HG03442 (cell line): ENCODE results near the gene SFT2D3.

Source experiments
- ATAC-seq: cut with Tn5 transposase; IDR thresholded peaks from one replicate; pipeline ENCODE4 v1.9.1; 2021; ENCODE audit warnings: mild to moderate bottlenecking, moderate library complexity; ENCODE audit not compliant: unreplicated experiment

Gene SFT2D3

DNA sequence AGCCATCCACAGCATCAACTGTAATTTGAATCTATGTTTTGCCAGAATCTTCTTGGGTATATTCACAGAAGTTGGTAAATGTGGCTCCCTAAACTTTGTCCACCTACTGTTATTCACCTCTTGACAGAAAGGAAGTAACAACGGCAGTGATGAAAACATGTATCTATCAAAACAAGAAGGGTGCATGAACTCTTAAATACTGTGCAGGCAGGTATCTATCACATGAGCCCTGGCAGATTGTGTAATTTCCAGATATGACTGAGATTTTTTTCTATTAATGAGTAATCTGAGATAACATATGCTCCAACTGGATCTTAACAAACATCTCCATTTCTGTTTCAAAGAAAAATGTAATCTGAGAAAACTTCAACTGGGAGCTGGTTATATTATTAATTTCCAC, 36.6 kb downstream of the SFT2D3 start:
- ATAC-seq: no peak

DNA sequence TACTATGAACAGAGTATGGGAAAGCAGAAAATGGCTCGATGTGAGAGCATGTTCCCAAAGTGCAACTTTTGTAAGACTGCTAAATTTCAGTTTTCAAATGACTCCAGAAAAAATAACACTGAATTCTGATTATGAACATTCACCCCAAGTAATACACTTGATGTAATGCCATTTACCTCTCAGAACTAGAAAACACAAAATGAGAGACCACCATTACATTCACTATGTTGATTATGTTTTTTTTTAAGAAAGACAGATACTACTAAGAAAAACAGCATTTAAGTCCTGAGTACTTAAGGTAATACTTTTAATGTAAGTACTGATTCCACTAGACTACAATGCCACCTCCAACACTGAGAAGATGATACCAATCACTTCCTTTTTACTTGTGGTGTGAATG, 38.5 kb downstream of the SFT2D3 start:
- ATAC-seq: no peak

DNA sequence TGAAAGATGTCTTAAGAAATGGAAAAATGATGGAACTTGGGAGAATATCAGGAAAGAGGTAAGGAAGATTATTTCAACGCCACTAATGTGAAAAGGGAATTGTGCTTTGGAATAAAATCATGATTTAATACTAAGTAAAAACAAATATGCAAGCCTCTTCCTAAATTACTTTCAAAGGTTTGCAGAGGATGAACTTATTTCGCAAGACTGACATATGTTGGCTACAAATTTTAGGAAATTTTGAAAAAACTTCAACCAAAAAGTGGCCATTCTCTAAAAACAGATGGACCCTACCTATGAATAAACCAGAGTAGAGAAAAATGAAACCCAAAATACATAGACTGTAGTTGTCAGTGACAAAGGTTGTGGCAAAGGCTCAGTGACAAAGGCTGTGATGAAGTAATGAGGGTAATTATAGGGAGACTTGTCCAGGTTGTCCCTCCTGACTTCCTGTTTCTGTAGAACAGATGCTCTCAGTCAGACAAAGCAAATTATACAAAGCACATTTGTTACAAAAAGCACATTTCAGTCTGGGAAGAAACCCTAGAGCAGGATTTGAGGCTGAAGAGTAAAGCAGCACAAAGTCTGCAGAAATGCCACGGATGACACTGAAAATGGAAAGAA, 39.5 kb downstream of the SFT2D3 start:
- no peak for ATAC-seq

DNA sequence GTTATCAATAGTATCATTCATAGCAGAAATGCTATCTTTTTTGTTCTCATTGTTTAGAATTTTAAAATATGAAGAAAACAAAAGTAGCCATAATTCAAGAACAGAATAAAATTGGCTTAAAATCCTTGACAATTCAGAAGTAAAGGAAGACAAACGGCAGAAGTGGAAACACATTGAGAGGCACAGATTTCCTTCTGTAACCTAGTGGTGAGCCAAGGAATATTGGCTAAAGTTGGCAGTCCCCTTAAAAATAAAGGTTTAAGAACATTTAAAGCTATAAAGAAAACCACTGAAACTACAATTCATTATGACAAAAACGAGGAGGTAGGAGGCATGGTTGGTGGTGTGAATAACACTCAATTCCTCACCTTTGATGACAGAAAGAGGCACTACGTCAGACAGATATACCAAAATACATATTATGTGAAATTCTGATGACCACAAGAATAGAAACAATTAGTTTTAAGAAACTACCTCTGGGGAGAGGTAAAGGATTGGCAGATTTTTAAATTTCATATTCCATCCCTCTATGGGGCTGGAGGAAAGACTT, 42.3 kb downstream of the SFT2D3 start:
- ATAC-seq: peak; percentile 49

DNA sequence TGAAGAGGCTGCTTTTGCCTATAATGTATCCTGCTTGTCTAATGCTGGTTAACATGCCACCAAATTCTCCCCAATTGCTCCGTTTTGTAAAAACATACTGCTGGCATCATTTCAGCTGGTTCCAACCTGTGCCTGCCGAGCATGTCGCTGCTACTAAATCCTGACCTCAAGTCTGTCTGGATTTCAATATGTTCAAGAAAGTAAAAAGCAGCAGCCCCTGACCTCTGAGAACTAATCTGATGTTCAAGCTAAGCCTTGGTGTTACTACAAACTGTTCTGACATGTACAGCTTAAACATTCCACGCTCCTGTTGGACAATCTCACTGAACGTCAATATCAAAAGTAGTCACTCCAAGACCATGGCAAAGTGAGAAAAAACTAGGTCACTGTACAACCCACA, 46.3 kb downstream of the SFT2D3 start:
- ATAC-seq: no peak

DNA sequence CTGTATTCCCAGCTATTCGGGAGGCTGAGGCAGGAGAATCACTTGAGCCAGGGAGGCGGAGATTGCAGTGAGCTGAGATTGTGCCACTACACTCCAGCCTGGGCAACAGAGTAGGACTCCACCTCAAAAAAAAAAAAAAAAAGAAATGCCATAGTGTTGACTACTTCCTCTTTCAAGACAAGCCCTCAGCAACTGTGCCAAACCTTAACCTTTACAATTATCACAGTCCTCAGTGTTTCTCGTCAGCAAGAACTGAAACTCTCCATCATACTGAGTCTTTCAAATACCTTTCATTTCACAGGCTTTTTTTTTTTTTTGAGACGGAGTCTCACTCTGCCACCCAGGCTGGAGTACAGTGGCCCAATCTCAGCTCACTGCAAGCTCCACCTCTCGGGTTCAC, 48.2 kb downstream of the SFT2D3 start:
- peak; percentile 98 for ATAC-seq

DNA sequence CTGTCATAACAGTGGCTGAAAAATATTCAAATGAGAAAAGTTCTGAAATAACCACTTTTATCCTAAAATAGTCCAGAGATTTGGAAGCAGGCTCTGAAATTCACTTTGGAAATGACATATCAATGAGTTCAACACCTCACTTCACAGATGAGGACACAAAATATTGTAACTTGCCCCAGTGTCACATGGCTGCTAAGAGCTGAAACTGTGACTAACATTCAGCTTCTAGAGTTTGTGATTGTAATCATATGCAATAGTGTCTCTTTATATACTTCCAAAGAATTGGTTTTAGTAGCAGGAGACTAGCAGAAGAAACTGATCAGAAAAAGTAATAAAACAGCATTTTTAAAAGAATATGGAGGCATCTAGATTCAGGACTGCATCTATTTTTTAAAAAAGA, 52.1 kb downstream of the SFT2D3 start:
- ATAC-seq: no peak

DNA sequence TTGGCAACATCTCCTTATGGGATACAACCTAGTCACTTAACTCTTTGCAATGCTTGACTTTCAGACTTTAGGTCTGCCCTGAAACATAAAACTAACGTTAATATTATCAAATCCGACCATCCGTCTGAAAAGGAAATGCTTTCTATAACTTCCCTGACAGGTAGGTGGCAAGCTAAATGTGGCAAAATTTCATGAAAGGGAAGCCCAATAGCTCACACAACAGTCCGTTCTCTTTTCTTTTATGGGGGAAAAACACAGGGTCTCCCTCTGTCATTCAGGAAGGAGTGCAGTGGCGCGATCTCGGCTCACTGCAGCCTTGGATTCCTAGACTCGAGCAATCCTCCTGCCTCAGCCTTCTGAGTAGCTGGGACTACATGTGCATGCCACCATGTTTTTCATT, 52.9 kb downstream of the SFT2D3 start:
- ATAC-seq: no peak
